ENCODE data around the gene HSPA4.

- no peak for TF ChIP-seq CTCF (IDR thresholded peaks at IDR 0.05)
- no peak for TF ChIP-seq ZFX (IDR thresholded peaks at IDR 0.05; ENCODE audit: borderline replicate concordance)
These were observed 61.7 kb downstream of the HSPA4 start for GRCh38 chr5:133113331-133114061.
